ENCODE results near the gene PRDX1. TPM values are rescaled to one million over a fixed set of nuclear protein-coding genes. Genes with fewer than 3 reads are reported as not detected.
A peak's percentile ranks its signal among the peaks of the same experiment; 100 is the strongest.

PRDX1 gene
- total RNA-seq, 1 experiment from 2014 or later: 1,108 TPM

- ChIA-PET CTCF (interaction anchor here (0.6 kb wide), 1 partner anchor 15 kb away, joined by 3 read pairs; no protein-coding TSS in a partner anchor), POLR2A (ENCODE audit: low non-redundant PET) (no interaction called here)
- Histone ChIP-seq H3K4me1 (ENCODE audit: insufficient read depth, low read length, poor library complexity, severe bottlenecking) (peaks cover 3% of the 10 kb centered on the region), H3K27me3 (replicated peaks; ENCODE audit: insufficient read depth, low read depth, low read length, poor library complexity) (no peaks in the 10 kb centered on the region), H3K36me3 (ENCODE audit: insufficient read depth, low read length, poor library complexity, severe bottlenecking) (no peaks in the 10 kb centered on the region), H3K4me3 (ENCODE audit: low read depth, low read length, poor library complexity, severe bottlenecking) (no peak overlapping the region), H3K27ac (ENCODE audit: low read depth, low read length, poor library complexity, severe bottlenecking) (no peak overlapping the region), H3K9me3 (ENCODE audit: low read depth, low read length, poor library complexity, severe bottlenecking) (no peaks in the 10 kb centered on the region)
- no TSS peak for BruUV-seq (replicated peaks)
- intact Hi-C loops (cut with micrococcal nuclease; ENCODE audit: unreplicated experiment): no loop called here
- no peak for DNase-seq (ENCODE audit: low spot score)
- TF ChIP-seq CTCF (conservative IDR thresholded peaks at IDR 0.05; ENCODE audit: low read depth, low read length): no peak
- no peak for TF ChIP-seq EZH2 (IDR thresholded peaks at IDR 0.05; ENCODE audit: borderline replicate concordance, low read depth, low read length, poor library complexity, severe bottlenecking)
These were observed 23.4 kb downstream of the PRDX1 start for GRCh38 chr1:45498279-45498678.

- H3K27ac ChIP-seq (ENCODE audit: low read depth, low read length, poor library complexity, severe bottlenecking): no peak overlapping the region
- peak; percentile 65 for TF ChIP-seq CTCF (conservative IDR thresholded peaks at IDR 0.05; ENCODE audit: low read depth, low read length)
- no peak for TF ChIP-seq EZH2 (IDR thresholded peaks at IDR 0.05; ENCODE audit: borderline replicate concordance, low read depth, low read length, poor library complexity, severe bottlenecking)
- H3K9me3 ChIP-seq (ENCODE audit: low read depth, low read length, poor library complexity, severe bottlenecking): no peaks in the 10 kb centered on the region
- H3K27me3 ChIP-seq (replicated peaks; ENCODE audit: insufficient read depth, low read depth, low read length, poor library complexity): peaks cover 16% of the 10 kb centered on the region
- H3K4me1 ChIP-seq (ENCODE audit: insufficient read depth, low read length, poor library complexity, severe bottlenecking): peaks cover 3% of the 10 kb centered on the region
- no peaks in the 10 kb centered on the region for H3K36me3 ChIP-seq (ENCODE audit: insufficient read depth, low read length, poor library complexity, severe bottlenecking)
- intact Hi-C loops (cut with micrococcal nuclease; ENCODE audit: unreplicated experiment): loop anchor here (1.0 to 5.0 kb wide), 4 partner anchors 133 to 479 kb away; partner anchors contain the start of genes MUTYH and TOE1
- BruUV-seq (replicated peaks): no TSS peak
- POLR2A ChIA-PET (ENCODE audit: low non-redundant PET): no interaction called here
- H3K4me3 ChIP-seq (ENCODE audit: low read depth, low read length, poor library complexity, severe bottlenecking): no peak overlapping the region
- CTCF ChIA-PET: interaction anchor here (0.7 to 3.1 kb wide), 5 partner anchors 20 to 479 kb away, joined by 3 to 22 read pairs (median 4); no protein-coding TSS in a partner anchor
- DNase-seq (ENCODE audit: low spot score): peak; percentile 59
These were observed 28.5 kb downstream of the PRDX1 start for GRCh38 chr1:45493116-45493697.

GRCh38 chr1:45492691-45493090 lies 29.0 kb downstream of the PRDX1 start:
- no peaks in the 10 kb centered on the region for H3K9me3 ChIP-seq (ENCODE audit: low read depth, low read length, poor library complexity, severe bottlenecking)
- no peak overlapping the region for H3K4me3 ChIP-seq (ENCODE audit: low read depth, low read length, poor library complexity, severe bottlenecking)
- no peak for TF ChIP-seq CTCF (conservative IDR thresholded peaks at IDR 0.05; ENCODE audit: low read depth, low read length)
- no peak for TF ChIP-seq EZH2 (IDR thresholded peaks at IDR 0.05; ENCODE audit: borderline replicate concordance, low read depth, low read length, poor library complexity, severe bottlenecking)
- ChIA-PET POLR2A (ENCODE audit: low non-redundant PET) (no interaction called here), CTCF (interaction anchor here (0.6 to 3.1 kb wide), 6 partner anchors 20 to 478 kb away, joined by 3 to 22 read pairs (median 4); no protein-coding TSS in a partner anchor)
- H3K4me1 ChIP-seq (ENCODE audit: insufficient read depth, low read length, poor library complexity, severe bottlenecking): peaks cover 3% of the 10 kb centered on the region
- BruUV-seq (replicated peaks): no TSS peak
- intact Hi-C loops (cut with micrococcal nuclease; ENCODE audit: unreplicated experiment): loop anchor here (1.0 to 5.0 kb wide), 4 partner anchors 132 to 478 kb away; partner anchors contain the start of genes MUTYH and TOE1
- DNase-seq (ENCODE audit: low spot score): no peak
- no peaks in the 10 kb centered on the region for H3K36me3 ChIP-seq (ENCODE audit: insufficient read depth, low read length, poor library complexity, severe bottlenecking)
- peaks cover 16% of the 10 kb centered on the region for H3K27me3 ChIP-seq (replicated peaks; ENCODE audit: insufficient read depth, low read depth, low read length, poor library complexity)
- H3K27ac ChIP-seq (ENCODE audit: low read depth, low read length, poor library complexity, severe bottlenecking): no peak overlapping the region

All from A673 (cell line).